GM19452 (cell line): Measurements from ENCODE around the gene MPHOSPH6.
"Not testable (repeated sequence)": the region's sequence is repeated elsewhere in the genome, so short reads cannot be mapped to it uniquely, and the experiment has no call there.

Source experiments
- ATAC-seq: cut with Tn5 transposase; IDR thresholded peaks from one replicate; pipeline ENCODE4 v1.9.1; 2021; ENCODE audit not compliant: unreplicated experiment

MPHOSPH6 gene

DNA sequence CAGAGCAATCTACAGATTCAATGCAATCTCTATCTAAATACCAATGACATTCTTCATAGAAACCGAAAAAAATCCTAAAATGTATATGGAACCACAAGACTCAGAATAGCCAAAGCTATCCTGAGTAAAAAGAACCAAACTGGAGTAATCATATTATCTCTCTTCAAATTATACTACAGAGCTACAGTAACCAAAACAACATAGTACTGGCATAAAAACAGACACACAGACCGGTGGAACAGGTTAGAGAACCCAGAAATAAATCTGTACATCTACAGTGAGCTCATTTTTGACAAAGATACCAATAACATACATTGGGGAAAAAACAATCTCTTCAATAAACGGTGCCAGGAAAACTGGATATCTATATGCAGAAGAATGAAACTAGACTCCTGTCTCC, 45.4 kb downstream of the MPHOSPH6 start:
- ATAC-seq: no peak

DNA sequence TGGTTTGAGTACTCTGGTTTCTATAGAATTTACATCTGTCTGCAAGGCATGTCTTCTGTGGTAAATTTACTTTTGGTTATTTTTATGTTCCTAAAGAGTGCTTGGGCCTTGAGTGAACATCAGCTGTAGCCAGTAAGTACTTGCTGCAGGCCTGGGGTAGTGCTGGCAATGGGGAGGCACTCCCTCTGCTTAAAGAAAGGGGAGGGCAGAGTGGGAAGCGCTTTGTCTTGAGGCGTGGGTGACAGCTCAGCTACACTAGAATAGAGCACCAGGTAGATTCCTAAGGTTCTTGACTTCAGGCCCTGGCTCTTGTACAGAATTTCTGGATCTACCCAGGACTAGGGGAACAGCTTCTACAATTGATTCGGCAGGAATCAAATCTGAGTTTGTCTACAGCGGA, 50.6 kb downstream of the MPHOSPH6 start:
- no peak for ATAC-seq

DNA sequence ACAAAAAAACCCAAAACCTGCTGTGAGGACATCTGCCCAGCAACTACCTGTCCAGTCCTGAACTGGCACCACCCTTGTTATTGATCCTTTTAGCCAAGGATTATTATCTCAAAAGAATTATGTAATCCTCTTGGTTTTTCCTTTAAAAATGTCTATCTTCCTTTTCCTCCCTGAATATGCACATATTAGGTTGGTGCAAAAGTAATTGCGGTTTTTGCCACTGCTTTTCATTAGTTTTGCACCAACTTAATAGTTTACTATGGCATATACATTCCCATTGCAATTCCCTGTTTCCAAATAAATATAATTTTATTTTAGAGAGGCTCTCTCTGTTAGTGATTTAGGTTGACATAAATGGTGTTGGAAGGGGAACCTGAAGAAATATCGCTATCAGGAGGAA, 51.3 kb downstream of the MPHOSPH6 start:
- ATAC-seq: no peak

DNA sequence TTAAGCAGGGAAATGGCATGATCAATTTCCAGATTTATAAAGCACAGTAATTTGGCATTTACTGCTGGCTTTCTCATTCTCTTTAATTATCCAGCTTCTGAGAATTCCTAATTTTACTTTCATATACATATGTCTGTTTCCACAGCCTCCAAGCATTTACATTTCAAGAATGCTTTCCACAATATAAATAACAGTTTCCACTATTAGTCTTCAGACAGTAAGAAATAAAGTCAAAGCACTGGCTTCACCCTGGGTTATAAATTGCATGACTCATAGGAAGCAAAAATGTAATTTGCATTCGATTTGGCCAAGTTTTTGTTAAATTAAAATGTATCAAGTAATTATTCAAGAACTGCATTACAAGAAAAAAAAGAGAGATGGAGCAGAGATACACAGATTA, 53.5 kb downstream of the MPHOSPH6 start:
- ATAC-seq: no peak

DNA sequence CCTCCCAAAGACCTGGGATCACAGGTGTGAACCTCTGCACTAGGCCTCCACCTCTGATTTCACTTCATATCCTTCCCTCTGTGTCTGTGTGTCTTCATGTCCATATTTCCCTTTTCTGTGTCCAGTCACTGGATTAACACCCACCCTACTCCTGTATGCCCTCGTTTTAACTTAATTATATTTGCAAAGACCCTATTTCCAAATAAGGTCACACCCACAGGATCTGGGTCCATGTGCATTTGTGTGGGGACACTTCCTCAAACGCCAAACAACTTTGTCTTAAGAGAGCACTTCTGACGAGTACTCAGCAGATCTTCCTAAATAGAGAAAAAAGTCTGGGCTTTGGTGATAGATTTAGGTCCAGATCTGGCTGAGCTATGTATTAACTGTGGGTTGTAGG, 56.3 kb downstream of the MPHOSPH6 start:
- ATAC-seq: no peak

DNA sequence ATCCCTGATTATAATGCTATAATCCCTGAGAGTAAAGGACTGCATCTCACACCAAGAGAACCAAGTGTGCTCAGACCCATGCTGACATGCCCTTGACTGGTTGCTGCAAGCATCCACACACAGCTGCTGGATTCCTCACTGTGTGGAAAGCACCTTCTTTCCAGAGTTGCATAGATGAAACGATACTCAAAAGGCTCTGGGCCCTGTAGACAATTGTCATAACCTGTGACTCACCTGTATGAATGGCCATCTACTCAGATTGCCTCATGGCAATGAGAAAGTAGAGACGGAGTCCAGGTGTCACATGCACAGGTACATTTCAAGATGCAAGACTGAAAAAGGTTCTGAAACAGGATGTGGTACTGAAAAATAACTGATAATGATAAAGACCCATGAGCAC, 58.1 kb downstream of the MPHOSPH6 start:
- ATAC-seq: no peak

DNA sequence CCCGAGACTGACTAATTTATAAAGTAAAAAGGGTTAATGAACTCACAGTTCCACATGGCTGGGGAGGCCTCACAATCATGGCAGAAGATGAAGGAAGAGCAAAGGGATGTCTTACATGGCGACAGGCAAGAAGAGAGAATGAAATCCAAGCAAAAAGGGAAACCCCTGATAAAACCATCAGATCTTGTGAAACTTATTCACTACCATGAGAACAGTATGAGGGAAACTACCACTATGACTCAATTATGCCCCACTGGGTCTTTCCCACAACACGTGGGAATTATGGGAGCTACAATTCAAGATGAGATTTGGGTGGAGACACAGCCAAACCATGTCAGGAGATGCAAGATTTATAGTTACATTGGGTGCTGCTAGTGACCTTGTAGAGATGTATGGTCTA, 60.8 kb downstream of the MPHOSPH6 start:
- ATAC-seq: not testable (repeated sequence)

DNA sequence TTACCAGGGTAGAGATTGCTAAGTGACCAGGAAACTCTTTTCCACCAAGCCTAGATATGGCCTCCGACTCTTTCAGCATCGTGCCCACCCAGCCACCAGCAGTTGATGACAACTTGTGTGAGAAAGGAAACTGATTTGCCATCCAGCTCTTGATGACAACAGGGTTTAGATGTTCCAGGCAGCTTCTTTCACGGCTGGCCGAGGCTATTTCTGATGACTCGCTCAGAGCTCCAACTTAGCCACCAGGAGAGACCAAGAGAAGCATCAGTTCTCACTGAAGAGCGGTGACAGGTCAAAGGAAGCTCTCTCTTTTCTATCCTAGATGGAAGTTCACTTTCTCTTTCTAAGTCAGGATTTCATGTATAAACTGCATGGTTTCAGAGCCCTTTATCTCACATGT, 61.2 kb downstream of the MPHOSPH6 start:
- ATAC-seq: no peak

DNA sequence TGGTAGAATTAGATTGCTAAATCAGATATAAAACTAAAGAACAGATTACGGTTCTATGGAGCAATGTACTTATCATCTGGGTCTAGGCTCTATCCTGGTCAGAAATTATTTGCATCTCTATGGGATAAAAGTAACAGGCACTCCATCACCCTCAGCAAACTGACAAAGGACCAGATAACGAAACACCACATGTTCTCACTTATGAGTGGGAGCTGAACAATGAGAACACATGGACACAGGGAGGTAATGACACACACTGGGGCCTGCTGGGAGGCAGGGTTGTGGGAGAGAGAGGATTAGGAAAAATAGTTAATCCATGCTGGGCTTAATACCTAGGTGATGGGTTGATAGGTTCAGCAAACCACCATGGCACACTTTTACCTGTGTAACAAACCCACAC, 61.9 kb downstream of the MPHOSPH6 start:
- no peak for ATAC-seq

DNA sequence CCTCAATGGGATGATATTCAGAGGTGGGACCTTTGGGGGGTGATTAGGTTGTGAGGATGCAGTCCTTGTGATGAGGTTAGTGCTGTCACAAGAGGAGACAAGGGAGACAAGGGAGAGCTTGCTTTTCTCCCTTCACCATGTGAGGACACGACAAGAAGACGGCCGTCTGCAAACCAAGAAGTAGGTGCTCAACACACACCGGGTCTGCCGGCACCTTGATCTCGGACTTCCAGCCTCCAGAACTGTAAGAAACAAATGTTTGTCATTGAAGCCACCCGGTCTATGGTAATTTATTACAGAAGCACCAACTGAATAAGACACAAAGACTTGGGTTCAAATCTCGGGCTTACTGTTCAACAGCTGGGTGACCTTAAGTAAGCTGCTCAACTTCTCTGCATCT, 64.9 kb downstream of the MPHOSPH6 start:
- ATAC-seq: no peak
